ENCODE data around the gene TTC7B. TPM values are rescaled to one million over a fixed set of nuclear protein-coding genes. Genes with fewer than 3 reads are reported as not detected.

TTC7B gene
- total and polyA plus RNA-seq, 9 of the 15 experiments (the other 6 are each of a cell fraction or from before 2014, with no cell fraction given): 2.2 to 77.2 (median 36.7) TPM

DNA sequence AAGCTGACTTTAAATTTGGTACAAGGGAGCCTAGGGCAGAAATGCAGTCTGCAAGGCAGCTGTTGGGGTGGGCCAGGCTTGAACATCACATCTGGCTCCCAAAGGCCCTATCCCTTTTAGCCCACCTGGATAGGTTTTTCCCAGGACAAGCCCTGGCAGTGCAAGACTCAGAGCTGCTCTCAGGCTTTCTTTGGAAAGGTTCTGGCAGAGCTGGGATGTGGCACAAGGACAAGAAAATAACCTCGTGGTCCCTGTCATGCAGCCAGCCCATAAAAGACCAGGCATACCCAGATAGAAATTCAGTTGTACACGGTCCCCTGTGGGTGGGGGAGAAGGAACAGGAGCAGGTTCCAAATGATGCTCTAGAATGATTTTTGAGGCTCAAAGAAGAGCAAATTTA lies 206.9 kb downstream of the TTC7B start:
- no peaks in the 10 kb centered on the region for H3K4me1 ChIP-seq (replicated peaks in 1 of 2; ENCODE audit: control insufficient read depth in 2 of 2, insufficient read depth in 2 of 2, low read length in 2 of 2)
- H3K4me3 ChIP-seq: no peak overlapping the region
- 55% methylated on average over 2 of the region's 2 CpGs for WGBS (ENCODE audit: insufficient coverage, low coverage, missing lambda C conversion rate)
- CTCF ChIA-PET (ENCODE audit: low intra/inter-chr PET ratio): no interaction called here
- H3K36me3 ChIP-seq (ENCODE audit: control insufficient read depth, insufficient read depth, low read length): peaks cover 13% of the 10 kb centered on the region; the same call in 2 of the 3 replicates
- no peaks in the 10 kb centered on the region for H3K9me3 ChIP-seq (replicated peaks; ENCODE audit: control insufficient read depth, insufficient read depth, low read depth, low read length)
- no peak overlapping the region for H3K27ac ChIP-seq (ENCODE audit: extremely low read depth, low read depth, low read length)
- in situ Hi-C loops (cut with MboI): no loop called here
- no peaks in the 10 kb centered on the region for H3K9me1 ChIP-seq (ENCODE audit: control insufficient read depth, insufficient read depth, low read length)
- ATAC-seq (no peak), FAIRE-seq (no peak), DNase-seq (ENCODE audit: extremely low read depth in 1 of 4, low spot score in 3 of 4) (no peak)
- H2AFZ ChIP-seq (ENCODE audit: low read depth, low read length): no peak overlapping the region
- BruUV-seq (replicated peaks): no TSS peak
- H3K27me3 ChIP-seq (ENCODE audit: control insufficient read depth in 2 of 2, insufficient read depth in 2 of 2, low read length in 2 of 2): no peaks in the 10 kb centered on the region
- no peak overlapping the region for H3K4me2 ChIP-seq (ENCODE audit: insufficient read depth, low read length)
- no peak for TF ChIP-seq BMI1 (IDR thresholded peaks at IDR 0.05; ENCODE audit: low read length)
- no peak for TF ChIP-seq NFATC3 (IDR thresholded peaks at IDR 0.05)
- TF ChIP-seq, protein P1, sequence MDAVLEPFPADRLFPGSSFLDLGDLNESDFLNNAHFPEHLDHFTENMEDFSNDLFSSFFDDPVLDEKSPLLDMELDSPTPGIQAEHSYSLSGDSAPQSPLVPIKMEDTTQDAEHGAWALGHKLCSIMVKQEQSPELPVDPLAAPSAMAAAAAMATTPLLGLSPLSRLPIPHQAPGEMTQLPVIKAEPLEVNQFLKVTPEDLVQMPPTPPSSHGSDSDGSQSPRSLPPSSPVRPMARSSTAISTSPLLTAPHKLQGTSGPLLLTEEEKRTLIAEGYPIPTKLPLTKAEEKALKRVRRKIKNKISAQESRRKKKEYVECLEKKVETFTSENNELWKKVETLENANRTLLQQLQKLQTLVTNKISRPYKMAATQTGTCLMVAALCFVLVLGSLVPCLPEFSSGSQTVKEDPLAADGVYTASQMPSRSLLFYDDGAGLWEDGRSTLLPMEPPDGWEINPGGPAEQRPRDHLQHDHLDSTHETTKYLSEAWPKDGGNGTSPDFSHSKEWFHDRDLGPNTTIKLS (IDR thresholded peaks at IDR 0.05; ENCODE audit: borderline replicate concordance, low read depth): no peak
- no peak for TF ChIP-seq BCL6 (CRISPR knock-in tag; IDR thresholded peaks at IDR 0.05)
- H4K20me1 ChIP-seq (replicated peaks; ENCODE audit: control insufficient read depth, insufficient read depth, low read length): no peaks in the 10 kb centered on the region
- intact Hi-C loops (cut with micrococcal nuclease): no loop called here
- no peak overlapping the region for H3K9ac ChIP-seq (ENCODE audit: insufficient read depth in 1 of 2, low read depth in 2 of 2, low read length in 2 of 2)
- POLR2A ChIA-PET: no interaction called here
- no peaks in the 10 kb centered on the region for H3K79me2 ChIP-seq (ENCODE audit: control insufficient read depth, insufficient read depth, low read length)

DNA sequence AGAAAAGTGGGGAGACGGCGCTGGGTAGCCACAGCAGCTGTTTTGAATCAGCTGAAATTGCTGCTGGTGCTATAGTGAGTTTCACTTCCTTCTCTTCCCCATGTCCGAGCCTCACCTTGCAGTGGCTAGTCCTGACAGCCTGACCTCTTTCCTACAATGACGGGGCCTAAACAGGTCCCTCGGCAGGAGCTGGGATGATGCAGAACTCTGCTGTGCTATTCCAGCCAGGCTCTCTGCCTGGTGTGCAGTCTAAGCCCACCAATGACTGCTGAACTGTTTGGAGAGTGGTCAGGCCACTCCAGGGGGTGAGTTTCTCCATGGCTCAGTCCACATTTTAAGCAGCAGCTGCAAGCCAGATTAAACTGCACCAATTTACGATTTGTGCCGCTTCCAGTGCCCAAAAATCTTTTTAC lies 207.3 kb downstream of the TTC7B start:
- BruUV-seq (replicated peaks): no TSS peak
- no peak overlapping the region for H3K4me3 ChIP-seq
- CTCF ChIA-PET (ENCODE audit: low intra/inter-chr PET ratio): no interaction called here
- POLR2A ChIA-PET: no interaction called here
- 82% methylated on average over 7 of the region's 7 CpGs for WGBS (ENCODE audit: insufficient coverage, low coverage, missing lambda C conversion rate)
- no peaks in the 10 kb centered on the region for H3K9me1 ChIP-seq (ENCODE audit: control insufficient read depth, insufficient read depth, low read length)
- H3K27ac ChIP-seq (ENCODE audit: extremely low read depth, low read depth, low read length): no peak overlapping the region
- DNase-seq (ENCODE audit: extremely low read depth in 1 of 4, low spot score in 3 of 4) (no peak), FAIRE-seq (no peak), ATAC-seq (no peak)
- intact Hi-C loops (cut with micrococcal nuclease) (no loop called here), in situ Hi-C loops (cut with MboI) (no loop called here)
- H3K36me3 ChIP-seq (ENCODE audit: control insufficient read depth, insufficient read depth, low read length): peaks cover 13% of the 10 kb centered on the region; the same call in 2 of the 3 replicates
- no peak overlapping the region for H3K4me2 ChIP-seq (ENCODE audit: insufficient read depth, low read length)
- no peak overlapping the region for H2AFZ ChIP-seq (ENCODE audit: low read depth, low read length)
- H4K20me1 ChIP-seq (replicated peaks; ENCODE audit: control insufficient read depth, insufficient read depth, low read length): no peaks in the 10 kb centered on the region
- no peak overlapping the region for H3K9ac ChIP-seq (ENCODE audit: insufficient read depth in 1 of 2, low read depth in 2 of 2, low read length in 2 of 2)
- H3K9me3 ChIP-seq (replicated peaks; ENCODE audit: control insufficient read depth, insufficient read depth, low read depth, low read length): no peaks in the 10 kb centered on the region
- no peaks in the 10 kb centered on the region for H3K4me1 ChIP-seq (replicated peaks in 1 of 2; ENCODE audit: control insufficient read depth in 2 of 2, insufficient read depth in 2 of 2, low read length in 2 of 2)
- no peaks in the 10 kb centered on the region for H3K27me3 ChIP-seq (ENCODE audit: control insufficient read depth in 2 of 2, insufficient read depth in 2 of 2, low read length in 2 of 2)
- no peaks in the 10 kb centered on the region for H3K79me2 ChIP-seq (ENCODE audit: control insufficient read depth, insufficient read depth, low read length)
- TF ChIP-seq, protein P2, sequence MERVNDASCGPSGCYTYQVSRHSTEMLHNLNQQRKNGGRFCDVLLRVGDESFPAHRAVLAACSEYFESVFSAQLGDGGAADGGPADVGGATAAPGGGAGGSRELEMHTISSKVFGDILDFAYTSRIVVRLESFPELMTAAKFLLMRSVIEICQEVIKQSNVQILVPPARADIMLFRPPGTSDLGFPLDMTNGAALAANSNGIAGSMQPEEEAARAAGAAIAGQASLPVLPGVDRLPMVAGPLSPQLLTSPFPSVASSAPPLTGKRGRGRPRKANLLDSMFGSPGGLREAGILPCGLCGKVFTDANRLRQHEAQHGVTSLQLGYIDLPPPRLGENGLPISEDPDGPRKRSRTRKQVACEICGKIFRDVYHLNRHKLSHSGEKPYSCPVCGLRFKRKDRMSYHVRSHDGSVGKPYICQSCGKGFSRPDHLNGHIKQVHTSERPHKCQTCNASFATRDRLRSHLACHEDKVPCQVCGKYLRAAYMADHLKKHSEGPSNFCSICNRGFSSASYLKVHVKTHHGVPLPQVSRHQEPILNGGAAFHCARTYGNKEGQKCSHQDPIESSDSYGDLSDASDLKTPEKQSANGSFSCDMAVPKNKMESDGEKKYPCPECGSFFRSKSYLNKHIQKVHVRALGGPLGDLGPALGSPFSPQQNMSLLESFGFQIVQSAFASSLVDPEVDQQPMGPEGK (CRISPR knock-in tag; IDR thresholded peaks at IDR 0.05; ENCODE audit: borderline replicate concordance): no peak
- TF ChIP-seq, protein P3, sequence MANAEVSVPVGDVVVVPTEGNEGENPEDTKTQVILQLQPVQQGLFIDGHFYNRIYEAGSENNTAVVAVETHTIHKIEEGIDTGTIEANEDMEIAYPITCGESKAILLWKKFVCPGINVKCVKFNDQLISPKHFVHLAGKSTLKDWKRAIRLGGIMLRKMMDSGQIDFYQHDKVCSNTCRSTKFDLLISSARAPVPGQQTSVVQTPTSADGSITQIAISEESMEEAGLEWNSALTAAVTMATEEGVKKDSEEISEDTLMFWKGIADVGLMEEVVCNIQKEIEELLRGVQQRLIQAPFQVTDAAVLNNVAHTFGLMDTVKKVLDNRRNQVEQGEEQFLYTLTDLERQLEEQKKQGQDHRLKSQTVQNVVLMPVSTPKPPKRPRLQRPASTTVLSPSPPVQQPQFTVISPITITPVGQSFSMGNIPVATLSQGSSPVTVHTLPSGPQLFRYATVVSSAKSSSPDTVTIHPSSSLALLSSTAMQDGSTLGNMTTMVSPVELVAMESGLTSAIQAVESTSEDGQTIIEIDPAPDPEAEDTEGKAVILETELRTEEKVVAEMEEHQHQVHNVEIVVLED (CRISPR knock-in tag; IDR thresholded peaks at IDR 0.05): no peak
- TF ChIP-seq SMAD2 (IDR thresholded peaks at IDR 0.05; ENCODE audit: low read depth, low read length): no peak
- no peak for TF ChIP-seq SIN3A (IDR thresholded peaks at IDR 0.05; ENCODE audit: borderline replicate concordance in 2 of 2, control insufficient read depth in 1 of 2, low read depth in 2 of 2, low read length in 2 of 2)

Measured in K562 (cell line).